AG08396 (cell line): ENCODE results near the gene ILK.
A peak's percentile ranks its signal among the peaks of the same experiment; 100 is the strongest.

Source experiments
- DNase-seq: peaks from one replicate; pipeline ENCODE4 v3.0.0; 2012; ENCODE audit warnings: low spot score, mixed read lengths

The ILK gene

GRCh38 chr11:6606471-6607189 lies 3.1 kb downstream of the ILK start:
- peak; percentile 93 for DNase-seq

DNA sequence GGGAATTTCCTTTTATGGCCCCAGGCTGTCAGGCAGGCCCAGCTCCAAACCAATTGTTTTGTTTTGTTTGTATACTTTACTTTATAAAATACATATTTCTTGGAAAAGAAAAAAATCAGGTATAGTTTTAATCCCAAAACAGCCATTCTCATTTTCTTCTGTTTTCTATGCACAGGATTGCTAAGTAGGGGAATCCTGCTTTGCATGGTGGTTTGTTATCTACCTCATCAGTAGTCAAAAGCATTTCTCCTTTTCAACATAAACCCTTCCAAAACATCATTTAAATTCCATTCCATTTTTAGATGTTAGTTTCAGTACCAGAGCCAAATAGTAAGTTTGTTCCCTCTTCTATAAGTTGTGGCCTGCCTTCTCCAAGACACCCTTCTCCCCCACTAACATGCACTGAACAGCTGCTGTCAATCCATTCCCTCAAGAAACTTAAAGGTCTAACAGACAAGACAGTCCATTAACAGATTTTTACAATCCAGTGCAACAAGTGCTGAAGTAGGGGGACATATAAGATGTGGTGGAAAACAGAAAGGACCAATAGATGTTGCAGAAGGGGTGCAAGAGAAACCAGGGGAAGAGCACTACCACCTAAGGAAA lies 3.7 kb downstream of the ILK start:
- DNase-seq, result no peak

GRCh38 chr11:6608011-6608410 lies 4.4 kb downstream of the ILK start:
- DNase-seq, result no peak

GRCh38 chr11:6608726-6609501 lies 5.3 kb downstream of the ILK start:
- DNase-seq, result no peak

DNA sequence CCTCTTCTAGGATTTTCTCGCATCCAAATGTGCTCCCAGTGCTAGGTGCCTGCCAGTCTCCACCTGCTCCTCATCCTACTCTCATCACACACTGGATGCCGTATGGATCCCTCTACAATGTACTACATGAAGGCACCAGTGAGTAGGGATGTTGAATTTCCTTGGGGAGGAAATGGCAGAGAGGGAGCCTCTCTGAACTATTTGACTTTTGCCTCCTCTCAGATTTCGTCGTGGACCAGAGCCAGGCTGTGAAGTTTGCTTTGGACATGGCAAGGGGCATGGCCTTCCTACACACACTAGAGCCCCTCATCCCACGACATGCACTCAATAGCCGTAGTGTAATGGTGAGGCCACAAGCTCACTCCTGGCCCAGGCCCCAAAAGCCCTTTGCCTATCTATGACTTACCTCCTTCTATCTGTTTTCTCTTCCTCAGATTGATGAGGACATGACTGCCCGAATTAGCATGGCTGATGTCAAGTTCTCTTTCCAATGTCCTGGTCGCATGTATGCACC lies 6.0 kb downstream of the ILK start:
- no peak for DNase-seq

DNA sequence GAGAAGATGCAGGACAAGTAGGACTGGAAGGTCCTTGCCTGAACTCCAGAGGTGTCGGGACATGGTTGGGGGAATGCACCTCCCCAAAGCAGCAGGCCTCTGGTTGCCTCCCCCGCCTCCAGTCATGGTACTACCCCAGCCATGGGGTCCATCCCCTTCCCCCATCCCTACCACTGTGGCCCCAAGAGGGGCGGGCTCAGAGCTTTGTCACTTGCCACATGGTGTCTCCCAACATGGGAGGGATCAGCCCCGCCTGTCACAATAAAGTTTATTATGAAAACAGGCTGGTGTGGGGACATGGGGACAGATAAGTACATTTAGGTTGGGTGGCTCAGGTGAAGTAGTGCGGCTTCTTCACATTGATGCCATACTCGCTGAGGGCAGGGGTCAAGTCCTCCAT lies 7.0 kb downstream of the ILK start:
- no peak for DNase-seq

DNA sequence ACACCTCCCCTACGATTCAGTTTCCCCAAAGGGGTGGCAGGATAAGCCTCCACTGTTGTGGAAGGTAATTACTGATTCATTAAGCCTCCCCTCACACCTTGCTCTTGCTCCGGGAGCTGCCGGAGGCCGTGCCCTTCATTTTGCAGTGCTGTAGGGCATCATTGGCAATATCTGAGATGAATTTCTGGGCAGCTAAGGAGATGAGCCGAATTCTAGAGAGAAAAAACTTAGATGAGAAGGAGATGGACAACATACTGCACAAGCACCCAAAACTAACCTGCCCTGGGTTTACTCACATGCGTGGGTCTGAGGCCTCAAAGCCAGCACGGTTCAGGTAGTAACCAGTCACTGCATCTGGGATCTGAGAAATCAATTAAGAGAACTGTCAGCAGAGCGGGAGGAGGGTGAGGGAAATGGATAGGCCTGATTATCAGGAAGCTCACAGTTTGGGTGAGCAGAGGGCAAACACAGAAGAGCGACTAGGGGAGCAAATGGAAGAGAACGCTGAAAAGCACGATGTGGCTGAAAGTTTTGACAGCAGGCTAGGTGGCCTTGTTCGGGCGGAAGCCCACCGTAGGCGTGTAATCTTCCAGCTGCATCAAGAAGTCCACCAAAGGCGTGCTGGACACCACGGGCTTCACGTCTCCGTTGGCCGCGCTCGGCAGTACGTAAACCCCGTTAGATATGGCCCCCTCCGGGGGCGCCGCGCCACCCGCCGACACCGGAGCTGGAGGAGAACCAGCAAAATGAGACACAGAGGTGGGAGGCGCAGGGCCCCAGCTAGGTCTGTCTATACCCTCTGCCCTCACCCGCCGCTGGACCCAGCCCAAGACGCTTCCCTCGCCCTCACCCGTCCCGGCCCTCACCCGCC lies 7.8 kb downstream of the ILK start:
- no peak for DNase-seq

- DNase-seq, result no peak
Measured at GRCh38 chr11:6611963-6612212, 8.3 kb downstream of the ILK start.

GRCh38 chr11:6612213-6613041 lies 8.9 kb downstream of the ILK start, which contains the start of gene TAF10:
Gene TAF10, minus strand, starts transcription at chr11:6612216. Its CDS starts 27 bp downstream, at chr11:6612189.
- DNase-seq, result peak; percentile 94

- DNase-seq, result no peak
Measured at GRCh38 chr11:6613496-6613895, 9.9 kb downstream of the ILK start.

DNA sequence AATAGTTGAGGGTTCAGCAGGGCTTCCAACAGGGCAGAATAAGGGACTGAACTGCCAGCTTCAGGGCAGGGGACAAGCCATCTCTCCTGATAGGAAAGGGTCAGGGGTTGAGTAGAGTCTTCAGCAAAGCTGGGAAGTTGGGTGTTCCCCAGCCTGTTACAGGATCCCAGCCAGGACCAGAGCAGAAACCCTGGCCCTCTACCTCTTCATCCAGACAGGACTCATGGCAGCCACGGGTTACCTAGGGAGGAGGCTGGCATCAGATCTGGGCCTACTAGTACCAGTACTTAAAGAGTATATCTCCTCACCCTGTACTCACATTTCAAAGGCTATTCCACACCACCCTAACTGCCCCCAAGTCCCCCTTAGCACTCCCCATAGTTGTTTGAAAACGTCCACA lies 10.9 kb downstream of the ILK start:
- no peak for DNase-seq

DNA sequence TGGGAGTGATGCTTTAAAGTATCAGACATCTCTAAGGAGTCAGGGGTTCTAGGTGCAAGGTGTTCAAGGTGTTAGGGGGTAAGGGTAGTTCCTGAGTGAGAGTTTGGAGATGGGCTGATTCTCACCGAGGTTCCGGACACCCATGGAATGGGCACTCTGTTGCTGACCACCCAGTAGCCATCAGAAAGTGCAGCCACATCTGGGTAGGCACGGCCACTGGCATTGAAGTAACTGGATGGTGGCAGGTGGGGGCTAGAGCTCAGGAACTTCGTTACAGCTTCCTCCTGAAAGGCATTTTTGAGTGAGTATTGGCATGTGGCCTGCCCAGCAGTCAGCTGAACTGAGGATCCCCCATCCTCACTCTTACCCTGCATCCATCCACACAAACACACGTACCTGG lies 11.5 kb downstream of the ILK start:
- no peak for DNase-seq

- DNase-seq, result no peak
Measured at GRCh38 chr11:6615882-6616585, 12.5 kb downstream of the ILK start.

DNA sequence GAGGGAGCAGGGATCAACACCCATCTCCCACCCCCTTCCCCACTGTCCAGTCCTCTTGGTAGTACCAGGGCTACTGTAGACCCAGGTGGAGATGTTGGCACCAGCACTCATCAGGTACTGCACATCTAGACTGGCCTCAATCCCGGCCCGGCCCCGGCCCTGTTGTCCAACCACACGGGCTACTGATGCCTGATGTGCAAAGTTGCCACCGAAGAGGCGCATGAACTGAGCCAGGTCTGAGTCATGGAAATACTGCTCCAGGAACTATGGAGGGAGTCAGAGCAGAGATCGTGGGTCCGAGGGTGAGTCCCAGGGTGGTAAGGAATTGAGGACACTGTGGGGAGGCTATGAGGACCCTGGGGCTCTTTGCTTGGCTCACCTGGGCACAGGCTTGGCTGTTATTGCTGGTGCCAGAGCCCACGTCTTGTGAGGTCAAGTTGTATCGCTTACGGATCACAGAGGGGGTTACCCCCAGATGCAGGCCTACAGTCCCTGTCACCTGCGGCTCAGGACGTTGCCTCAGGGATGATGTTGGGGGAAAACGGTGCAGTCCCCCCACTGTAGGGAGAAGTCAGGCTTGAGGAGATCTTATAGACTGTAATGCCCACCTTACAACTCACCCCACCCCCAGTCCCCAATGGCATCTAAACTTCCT lies 13.1 kb downstream of the ILK start:
- DNase-seq, result no peak

DNA sequence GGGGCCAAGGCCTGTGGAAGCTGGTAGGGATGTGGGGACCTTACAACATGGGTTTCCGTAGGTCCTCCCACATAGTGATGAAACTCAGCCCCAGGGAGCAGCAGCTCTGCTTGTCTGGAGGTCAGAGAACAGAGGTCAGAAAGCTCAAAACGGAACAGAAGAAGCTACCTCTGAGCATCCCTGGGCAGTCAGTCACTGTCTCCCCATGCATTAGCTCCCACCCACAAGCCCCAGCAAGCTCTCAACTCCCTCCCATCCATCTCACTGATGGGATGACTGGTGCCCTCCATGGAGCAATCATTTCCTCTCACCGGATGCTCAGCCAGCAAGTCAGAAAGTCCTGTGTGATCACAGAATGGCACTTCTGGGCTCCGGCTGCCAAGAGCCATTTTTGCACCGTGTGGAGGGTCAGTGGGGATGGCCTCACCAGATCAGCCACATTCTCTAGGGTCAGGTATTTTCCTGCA lies 13.8 kb downstream of the ILK start:
- no peak for DNase-seq

GRCh38 chr11:6618117-6619003 lies 14.8 kb downstream of the ILK start:
- peak; percentile 85 for DNase-seq

DNA sequence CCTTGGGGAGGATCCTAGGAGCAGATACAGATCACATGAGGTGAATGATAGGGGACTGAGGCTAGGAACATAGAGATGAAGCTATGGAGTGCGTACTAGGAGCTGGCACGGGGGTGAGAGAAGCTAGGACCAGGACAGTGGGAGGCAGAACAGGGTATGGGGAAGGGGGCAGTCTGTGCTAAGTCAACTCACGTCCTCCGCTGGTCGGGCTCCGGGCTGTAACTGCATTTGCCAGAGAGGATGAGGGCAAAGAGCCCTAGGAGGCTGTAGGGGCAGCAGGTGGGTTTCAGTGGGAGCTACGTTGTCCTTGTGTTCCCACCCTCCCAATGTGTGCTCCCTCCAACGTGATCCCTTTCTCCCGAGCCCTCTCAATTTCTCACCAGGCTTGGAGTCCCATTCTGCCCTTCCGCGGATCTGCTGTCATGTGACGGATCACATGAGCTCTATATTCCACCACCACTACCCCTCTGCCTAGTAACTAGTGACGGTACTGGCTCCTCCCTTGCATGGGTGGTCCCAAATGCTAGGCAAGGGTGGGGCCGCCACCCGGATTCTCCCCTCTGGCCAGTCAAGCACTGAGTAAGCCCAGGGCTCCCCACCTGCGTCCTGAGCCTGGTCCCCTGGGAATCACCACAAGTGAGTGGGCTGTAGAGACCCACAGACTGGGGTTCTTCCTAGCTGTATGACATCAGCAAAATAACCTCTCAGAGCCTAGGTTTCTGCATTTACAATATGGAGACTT lies 15.6 kb downstream of the ILK start, which contains the start of gene TPP1:
Gene TPP1 (minus strand): TSS at position 419 of the 742 bp plus-strand sequence. CDS start 22 bp downstream, at position 397.
- peak; percentile 97 for DNase-seq

DNA sequence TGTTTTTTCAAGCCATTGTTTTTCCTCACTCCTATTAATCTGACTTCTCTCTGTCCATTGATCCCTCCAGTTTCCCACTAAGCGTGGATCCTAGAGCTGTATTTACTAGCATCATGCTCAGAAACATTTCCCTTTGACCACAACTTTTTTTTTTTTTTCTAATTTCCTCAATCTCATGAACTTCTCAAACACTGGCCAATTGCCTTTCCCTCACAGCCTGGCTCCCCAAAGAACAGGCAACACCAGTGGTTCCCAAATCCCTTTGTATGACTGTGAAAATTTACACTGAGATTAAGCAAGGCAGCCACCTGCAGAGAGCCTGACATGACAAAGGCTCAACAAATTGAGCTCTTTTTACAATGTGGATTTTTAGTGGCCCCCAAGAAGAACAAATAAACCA lies 17.1 kb downstream of the ILK start:
- no peak for DNase-seq
